ENCODE data around the gene ZNF618.

The ZNF618 gene

DNA sequence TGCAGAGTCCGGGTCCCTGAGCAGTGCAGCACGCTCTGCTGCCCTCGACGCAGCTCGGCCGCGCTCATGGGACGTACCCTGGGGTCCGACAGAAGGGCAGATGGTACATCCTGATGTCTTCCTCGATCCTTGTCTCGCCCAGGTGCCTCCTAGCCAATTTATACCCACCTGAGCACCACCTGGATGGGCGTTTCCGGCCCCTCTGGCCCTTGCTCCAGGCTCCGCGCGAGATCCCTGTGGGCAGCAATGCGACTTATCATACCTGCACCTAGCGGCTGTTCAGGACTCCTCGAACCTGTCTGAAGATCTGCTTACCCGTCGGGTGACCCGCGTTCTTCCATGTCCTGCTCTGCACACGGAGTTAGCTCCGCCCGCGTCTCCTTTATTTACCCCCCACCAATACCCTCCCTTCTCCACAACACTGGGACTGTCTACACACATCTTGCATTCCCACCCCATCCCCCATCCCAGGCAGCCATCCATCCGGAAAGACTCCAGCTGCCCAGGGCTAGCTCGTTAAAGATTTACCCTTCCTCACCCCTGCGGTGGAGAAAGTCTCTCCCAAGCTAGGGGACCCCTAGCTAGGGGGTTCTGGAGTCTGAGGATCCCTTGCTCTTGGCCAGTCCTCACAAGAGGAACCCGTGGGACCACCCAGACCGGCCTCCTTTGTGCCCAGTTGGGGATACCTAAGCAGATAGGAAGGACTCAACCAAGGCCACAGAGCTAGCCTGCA, 223.0 kb downstream of the ZNF618 start, which contains the start of gene KIF12:
TSS of gene KIF12 (minus strand) at position 357 of the 733 bp plus-strand sequence. CDS start at position 341, 16 bp downstream.
- no peak for DNase-seq (ENCODE audit: low read depth)

DNA sequence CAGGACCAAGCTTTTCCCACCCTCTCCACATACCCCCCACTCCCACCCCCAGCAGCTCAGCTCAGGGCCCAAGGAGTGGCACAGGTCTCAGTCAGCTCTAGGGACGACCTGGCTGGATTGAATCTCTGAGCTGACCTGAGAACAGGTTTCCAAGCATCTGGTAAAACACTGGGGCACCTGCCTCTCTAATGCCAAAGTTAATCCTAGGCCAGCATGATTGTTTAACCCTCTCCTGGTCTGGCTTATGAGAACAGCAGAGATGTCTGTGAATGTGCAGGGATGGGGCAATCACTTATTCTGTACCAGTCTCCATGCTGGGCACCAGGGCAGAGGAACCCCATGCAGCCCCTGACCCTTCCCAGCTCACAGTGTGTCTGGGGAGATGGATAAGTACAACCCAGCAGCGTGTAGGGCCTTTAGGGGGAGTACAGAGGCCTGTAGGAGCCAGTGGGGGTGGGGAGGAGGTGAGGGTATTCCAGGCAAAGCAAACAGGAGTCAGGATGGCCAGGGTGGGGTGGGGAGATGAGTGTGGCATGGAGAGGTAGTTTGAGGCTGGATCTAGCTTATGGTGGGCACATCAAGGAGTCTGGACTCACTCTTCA, 223.7 kb downstream of the ZNF618 start:
- DNase-seq (ENCODE audit: low read depth) = no peak

DNA sequence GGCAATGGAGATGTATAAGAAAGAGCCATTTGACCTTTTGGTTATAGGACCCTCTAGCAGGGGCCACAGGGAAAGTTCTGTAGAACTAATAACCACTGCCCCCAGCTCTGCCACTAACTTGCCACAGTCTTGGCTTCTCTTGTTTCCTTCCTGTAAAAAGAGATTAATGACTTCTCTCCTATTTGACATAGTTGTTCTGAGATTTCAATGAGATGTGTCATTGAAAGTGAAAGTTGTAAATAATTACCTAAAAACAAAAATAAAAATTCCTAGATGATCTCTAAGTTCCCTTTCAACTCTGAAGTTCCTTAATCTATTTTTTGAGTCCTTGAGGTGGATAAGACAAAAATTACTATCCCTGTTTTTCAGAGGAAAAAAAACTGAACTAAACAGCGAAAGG, 224.4 kb downstream of the ZNF618 start:
- DNase-seq (ENCODE audit: low read depth) = no peak

DNA sequence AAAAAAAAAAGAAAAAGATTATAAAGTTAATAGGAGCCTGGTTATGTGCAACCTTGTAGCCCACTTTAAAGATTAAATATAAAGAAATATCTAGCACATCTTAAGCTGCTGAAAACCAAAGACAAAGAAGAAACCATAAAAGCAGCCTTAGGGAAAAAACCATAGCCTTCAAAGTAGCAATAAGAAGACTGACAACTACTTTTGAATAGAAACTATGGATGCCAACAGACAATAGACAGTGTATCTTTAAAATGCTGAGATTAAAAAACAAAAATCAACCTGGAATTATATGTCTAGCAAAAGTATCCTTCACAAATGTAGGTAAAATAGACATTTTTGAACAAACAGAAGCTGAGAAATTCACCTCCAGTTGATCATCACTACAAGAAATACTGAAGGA, 226.4 kb downstream of the ZNF618 start:
- DNase-seq (ENCODE audit: low read depth) = no peak

DNA sequence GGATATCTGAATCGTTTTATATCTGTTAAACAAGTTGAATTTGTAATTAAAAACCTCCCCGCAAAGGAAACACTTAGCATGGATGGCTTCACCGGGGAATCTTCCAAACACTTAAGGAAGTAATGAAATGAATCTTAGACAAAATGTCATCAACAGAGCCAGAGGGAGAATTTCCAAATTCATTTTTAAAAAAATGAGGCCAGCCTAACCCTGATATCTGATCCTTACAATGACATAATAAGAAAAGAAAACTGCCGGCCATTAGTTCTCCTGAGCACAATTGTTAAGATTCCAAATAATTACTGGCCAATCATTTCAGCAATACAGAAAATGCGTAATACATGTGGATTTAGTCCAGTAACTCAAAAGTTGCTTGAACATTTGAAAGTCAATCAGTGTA, 229.1 kb downstream of the ZNF618 start:
- no peak for DNase-seq (ENCODE audit: low read depth)

Data from activated gamma-delta T cell treated with anti-CD3 and anti-CD28 coated beads, Interleukin-2, amount 50 U/mL, for 16 hours (primary cell).